GM18508 (cell line): ENCODE measurements around the gene NPPC.
"Not testable (repeated sequence)": the region's sequence is repeated elsewhere in the genome, so short reads cannot be mapped to it uniquely, and the experiment has no call there.

ENCODE experiments used
- ATAC-seq: cut with Tn5 transposase; IDR thresholded peaks from one replicate; pipeline ENCODE4 v1.9.1; 2021; ENCODE audit warnings: moderate number of reproducible peaks; ENCODE audit not compliant: insufficient read depth, unreplicated experiment

NPPC gene, protein sequence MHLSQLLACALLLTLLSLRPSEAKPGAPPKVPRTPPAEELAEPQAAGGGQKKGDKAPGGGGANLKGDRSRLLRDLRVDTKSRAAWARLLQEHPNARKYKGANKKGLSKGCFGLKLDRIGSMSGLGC

DNA sequence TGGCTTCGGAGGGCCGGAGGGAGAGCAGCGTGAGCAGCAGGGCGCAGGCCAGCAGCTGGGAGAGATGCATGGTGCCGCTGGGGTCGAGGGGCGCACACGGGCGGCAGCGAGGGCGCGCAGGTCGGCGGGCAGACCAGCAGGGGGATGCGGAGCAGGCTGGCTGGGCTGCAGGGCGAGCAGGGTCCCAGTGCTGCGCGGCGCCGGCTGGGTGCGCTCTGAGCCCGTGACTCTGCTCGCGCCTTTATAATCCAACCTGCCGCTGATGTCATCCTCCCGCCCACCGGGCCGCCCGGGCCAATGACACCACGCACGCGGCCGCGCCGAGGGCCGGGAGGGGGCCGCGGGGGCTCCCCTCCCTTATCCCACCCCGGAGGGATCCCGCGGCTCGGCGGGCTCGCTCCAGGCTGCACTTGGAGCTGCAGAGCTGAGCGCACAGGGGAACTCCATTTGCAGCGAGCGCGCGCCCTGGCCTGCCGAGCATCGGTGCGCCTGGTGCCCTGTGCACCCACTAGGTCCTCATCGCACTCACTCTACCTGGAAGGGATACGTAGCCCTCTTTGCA is at the start of gene NPPC:
NPPC (minus strand) TSS at position 217 of the 562 bp plus-strand sequence; CDS start at position 70, 147 bp downstream.
- ATAC-seq = no peak

DNA sequence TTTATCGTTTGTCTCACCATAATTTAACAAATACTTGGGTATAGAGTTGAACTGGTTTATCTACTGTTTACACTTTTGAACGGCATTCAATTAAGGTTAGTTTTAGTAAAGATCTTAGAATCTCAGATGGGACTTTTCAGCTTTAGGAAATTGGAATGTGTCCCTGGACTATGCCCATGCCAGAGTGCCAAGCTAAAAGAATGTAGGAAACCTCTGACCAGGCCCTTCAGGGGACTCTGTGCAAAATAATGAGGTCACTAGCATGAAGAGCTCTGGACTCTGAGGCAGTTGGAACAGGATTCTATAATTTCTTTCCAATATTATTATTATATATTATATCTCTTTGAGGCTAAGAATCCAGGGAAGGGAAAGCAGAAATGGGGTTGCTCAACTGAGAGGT is 48.8 kb upstream of the NPPC start:
- ATAC-seq = no peak

DNA sequence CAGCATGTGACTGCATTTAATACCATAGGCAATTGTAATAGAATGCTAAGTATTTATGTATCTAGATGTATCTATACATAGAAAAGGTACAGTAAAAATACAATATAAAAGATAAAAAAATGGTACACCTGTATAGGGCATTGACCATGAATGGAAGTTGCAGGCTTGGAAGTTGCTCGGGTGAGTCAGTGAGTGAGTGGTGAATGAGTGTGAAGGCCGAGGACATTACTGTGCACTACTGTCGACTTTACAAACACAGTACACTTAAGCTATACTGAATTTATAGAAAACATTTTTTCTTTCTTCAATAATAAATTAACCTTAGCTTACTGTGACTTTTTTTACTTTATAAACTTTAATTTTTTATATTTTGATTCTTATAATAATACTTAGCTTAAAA is 44.3 kb upstream of the NPPC start:
- no peak for ATAC-seq

DNA sequence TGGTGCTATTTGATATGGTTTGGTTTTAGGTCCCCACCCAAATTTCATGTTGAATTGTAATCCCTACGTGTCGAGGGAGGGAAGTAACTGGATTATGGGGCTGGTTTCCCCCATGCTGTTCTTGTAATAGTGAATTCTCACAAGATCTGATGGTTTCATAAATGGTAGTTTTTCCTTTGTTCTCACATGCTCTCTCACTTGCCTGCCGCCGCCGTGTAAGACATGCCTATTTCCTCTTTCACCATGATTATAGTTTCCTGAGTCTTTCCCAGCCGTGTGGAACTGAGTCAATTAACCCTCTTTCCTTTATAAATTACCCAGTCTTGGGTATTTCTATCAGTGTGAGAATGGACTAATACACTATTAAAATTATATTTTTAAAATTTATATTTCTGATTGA is 42.6 kb upstream of the NPPC start:
- no peak for ATAC-seq

DNA sequence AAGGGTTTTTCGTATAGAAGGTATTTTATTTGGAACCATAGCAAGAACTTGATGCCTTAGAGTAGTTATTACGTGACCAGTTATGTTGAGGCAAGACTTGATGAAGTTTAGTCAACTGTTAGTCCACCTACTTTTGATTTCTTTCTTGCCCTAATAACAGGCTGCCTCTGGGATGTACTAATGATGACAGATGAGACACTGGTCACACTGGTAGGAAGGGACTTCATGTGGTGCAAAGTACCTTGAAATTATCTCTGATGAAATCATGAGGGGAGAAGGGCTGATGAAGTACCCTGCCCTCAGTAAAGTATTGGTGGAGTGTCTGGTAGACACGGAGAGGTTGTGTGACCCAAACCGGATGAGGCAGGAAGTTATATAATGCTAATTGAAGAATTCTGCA is 40.7 kb upstream of the NPPC start:
- no peak for ATAC-seq

DNA sequence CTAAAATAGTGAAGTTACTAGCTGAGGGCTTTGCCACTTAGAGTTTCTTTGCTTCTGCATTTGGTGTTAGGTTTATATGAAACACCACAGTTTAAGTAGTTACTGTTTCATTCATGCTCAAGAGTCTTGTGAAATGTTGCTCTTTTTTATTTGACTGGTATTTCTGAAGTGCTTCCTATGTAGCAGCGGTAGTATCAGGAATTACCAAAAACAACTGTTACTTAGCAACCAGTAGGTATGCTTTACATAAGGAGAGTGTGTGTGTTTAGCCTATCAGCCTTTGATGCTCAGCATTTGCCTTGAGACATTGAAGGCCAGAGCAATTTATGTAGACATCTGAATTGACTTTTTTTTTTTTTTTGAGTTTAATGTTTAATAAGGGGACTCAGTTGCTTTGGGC is 38.9 kb upstream of the NPPC start:
- ATAC-seq = no peak

DNA sequence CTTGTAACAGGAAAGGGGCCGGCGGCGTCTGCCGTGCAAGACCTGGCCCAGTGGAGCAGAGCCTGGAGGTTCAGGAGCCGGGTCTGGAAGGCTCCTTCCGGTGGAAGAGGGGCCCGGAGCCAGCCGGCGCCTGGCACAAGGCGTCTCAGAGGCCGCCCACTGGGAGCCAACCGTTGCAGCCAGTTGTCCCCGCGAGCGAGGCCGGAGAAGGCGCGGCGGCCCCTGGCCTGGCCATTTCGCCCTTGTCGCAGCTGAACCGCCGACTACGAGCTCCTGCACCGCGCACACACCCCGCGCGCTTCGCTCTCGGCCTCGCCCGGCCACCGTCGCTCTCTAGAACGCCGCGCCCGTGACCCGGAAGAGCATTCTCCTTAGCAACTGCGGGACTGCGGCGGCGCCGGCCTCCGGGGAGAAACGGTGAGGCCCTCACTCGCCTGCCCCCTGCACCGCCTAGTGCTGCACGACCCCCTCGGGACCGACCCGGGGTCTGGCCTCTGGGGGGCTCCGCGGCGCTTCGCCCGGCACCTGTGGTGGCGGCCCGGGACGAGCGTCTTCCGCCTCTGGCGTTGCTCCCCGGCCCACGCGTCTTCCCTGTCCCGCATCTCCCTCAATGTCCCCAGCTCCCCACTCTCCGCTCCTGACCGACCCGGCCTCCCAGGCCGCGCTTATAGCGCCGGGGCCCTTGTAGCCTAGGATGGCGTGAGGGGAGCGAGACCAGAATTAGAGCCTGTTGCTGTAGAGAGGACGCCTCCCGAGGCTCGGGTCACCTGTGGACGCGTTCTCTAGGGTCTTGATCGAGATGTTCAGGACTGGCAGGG is 35.4 kb upstream of the NPPC start, which contains the start of gene DIS3L2:
DIS3L2 (plus strand) TSS at position 365 of the 818 bp plus-strand sequence. CDS start 53,215 bp downstream, outside the sequence.
- peak; percentile 59 for ATAC-seq

DNA sequence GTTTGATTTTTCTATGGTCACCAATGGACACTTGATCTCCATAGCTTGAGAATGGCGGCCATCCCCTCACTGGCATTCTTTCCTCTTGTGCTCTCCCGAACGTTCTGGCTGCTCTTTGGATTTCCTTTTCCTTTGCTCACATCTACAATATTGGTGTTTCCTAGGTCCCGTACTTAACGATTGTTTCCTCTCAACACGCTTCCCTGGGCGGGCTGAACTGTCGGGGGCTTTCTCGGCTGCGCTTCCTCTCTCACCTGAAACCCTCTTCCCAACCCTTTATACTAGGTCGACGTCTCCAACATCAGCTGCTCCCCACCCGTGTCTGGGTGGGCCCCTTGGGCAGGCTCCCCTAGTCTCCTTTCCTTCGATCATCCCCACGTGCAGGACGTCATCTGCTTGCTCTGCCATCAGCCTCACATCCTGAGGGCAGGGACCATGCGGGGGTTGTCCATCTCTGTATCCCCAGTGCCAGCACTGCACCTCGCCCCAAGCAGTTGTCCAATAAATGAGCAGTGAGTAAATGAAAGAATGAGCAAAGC is 34.7 kb upstream of the NPPC start:
- no peak for ATAC-seq

DNA sequence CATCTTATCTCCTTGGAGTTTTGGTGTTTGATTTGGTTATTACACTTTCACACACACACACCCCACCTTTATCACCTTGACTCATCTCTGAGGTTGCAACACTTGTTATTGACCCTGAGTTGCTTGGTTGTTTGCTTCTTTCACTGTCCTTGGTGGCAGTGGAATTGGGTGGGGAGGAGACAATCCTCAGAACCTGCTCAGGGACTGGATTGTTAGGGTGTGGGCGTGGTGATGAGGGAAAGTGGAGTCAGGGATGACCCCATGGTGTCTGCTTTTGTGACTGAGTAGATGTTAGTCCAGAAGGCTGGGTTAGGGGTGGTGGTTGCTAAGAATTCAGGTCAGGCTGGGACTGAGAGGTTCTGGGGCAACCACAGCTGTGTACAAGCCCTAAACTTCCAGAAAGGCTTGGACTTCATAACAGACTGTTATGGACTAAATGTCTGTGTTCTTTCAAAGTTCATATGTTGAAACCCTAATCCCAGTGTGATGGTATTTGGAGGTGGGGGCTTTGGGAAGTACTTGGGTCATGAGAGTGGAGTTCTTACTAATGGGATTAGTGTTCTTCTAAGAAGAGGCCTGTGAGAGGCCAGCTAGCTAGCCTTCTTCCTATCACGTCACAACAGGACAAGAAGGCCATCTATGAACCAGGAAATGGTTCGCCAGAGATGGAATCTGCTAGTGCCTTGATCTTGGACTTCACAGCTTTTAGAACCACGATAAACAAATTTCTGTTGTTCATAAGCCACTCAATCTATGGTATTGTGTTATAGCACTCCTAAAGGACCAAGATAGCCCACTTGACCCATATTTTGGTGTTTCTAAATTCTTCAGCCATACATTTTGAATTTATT is 31.9 kb upstream of the NPPC start:
- no peak for ATAC-seq

DNA sequence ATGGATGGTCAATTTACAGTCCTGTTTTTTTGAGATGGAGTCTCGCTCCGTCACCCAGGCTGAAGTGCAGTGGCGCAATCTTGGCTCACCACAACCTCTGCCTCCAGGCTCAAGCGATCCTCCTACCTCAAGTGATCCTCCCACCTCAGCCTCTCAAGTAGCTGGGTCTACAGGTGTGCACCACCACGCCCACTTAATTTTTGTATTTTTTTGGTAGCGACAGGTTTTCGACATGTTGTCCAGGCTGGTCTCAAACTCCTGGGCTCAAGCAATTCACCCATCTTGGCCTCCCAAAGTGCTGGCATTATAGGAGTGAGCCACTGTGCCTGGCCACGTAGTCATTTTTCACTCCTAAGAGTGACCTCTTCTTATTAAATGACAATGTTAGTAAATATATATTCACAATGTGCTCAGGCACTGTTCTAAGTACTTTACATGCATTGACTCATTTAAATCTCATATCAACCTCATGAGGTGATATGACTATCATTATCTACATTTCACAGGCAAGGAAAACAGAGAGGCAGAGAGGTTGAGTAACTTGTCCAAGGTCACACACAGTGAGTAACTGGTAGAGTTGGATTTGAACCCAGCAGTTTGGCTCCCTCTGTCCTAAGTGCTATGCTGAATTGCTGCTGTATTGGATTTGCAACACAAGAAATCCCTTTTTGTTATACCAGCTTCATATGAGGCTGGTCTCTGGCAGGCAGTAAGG is 29.7 kb upstream of the NPPC start:
- no peak for ATAC-seq

DNA sequence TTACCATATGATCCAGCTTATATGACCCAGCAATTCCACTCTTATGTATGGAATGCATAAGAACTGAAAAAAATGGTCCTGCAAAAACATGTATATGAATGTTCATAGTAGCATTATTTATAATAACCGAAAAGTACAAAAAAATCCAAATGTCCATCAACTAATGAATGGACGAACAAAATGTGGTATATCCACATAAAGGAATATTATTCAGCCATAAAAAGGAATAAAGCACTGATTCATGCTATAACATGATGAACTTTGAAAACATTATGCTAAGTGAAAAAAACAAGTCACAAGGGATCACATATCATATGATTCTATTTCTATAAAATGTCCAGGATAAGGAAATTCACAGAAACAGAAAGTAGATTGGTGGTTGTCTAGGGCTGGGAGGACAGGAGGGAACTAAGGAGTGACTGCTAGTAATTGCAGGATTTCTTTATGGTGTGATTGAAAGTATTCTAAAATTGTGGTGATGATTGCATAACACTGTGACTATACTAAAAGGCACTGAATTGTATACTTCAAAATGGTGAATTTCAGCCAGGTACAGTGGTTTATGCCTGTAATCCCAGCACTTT is 25.3 kb upstream of the NPPC start:
- ATAC-seq = no peak

DNA sequence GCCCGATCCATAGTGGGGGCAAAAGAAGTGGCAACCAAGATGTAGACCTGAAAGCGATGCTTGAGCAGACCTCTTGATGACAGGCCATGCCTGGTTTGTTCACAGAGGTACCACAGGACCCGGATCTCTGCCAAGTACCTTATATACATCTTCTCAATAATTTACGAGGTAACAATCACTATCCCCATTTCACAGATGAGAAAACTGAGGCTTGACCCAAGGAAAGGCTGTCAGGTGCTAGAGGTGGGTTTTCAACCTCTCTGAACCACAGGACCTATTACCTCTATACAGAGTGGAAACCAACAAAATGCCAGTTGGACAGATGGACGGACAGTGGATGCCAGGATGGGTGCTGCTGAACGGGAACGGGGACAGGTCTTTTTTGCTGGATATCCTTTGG is 21.5 kb upstream of the NPPC start:
- ATAC-seq = no peak

DNA sequence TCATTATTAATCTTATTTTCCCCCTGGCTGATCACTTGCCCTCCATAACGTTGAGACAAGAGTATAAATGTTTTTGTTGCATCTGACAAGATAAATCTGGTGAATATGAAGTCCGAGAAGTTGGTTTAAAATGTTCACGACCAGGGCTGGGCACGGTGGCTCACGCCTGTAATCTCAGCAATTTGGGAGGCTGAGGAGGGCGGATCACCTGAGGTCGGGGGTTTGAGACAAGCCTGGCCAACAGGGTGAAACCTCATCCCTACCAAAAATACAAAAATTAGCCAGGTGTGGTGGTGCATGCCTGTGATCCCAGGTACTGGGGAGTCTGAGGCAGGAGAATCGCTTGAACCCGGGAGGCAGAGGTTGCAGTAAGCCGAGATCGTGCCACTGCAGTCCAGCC is 20.9 kb upstream of the NPPC start:
- ATAC-seq = not testable (repeated sequence)

DNA sequence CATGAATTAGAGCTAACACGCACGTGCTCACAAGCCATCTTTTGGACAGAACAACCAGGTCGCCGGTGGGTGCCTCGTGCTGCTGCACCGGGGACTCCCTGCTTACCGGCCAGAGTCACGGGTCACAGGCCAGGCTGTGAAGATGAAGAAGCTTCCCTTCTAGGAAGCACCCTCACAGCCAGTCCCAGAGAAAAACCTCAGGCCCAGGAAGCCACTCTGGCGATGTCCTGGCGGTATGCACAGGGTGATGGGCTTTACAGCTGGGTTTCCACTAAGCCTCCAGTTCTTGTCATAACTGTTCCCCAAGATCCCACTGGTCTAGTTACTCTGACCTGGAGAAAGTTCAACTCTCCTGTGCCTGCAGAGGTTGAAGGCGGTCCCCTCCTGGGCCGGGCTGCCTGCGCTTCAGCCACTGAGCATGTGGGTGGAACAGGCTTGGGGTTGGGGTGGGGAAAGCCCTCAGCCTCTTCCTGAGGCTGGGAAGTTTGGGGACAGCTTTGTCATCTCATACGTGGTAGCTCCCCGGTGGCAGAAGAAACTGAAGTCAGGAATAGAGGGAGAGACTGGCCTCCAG is 20.1 kb upstream of the NPPC start:
- no peak for ATAC-seq

DNA sequence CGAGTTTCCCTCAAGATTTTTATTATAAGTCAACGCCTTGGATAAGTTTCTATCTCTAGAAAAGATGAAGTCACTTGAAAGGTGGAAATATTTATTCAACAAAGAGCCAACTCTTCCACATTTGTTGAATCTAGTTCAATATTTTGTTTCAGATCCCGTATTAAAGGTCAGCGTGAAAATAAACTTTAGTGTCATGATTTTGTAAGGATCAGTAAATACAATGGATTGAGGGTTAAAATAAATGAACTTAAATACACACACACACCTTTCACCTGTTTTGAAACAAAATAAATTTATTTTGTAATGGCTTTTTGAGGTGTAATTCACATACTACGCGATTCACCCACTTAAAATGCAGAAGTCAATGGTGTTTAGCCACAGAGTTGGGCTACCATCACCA is 16.0 kb upstream of the NPPC start:
- ATAC-seq = no peak

DNA sequence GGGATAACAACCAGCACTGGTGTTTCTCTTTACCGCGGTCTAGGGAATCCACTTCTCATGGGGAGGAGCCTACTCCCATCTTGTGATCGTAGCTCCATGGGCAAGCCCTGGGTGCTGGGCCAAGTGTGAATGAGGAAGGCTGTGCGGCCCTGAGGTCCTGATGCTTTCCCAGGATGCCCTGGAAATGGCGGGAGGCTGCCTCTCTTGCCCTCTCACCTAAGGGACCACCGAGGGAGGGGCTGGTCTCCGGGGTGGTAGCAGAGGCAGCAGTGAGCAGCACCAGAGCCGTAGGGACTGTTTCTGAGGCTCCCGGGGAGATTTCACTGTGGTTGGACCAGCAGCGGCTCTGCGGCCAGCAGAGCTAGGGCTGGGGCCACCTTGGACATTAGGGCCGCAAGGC is 15.5 kb upstream of the NPPC start:
- ATAC-seq = no peak

DNA sequence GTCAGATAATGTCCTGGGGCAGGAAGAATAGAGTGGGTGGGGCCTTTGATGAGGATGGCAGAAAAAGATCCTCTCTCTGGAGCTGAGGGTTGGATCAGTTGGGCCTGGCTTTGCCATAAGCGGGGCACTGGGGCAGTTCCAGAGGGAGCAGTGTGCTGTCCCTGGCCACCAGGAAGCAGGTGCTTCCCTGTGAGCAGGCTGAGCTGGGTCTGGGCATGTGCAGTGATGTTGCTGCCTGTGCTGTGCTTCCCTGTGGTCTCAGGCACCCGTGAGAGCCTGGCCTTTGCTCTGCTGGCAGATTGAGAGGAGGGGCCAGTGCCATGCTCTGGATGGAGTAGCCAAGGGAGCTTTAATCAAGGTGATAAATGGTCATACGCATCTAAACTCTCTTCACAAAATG is 14.6 kb upstream of the NPPC start:
- ATAC-seq = no peak

DNA sequence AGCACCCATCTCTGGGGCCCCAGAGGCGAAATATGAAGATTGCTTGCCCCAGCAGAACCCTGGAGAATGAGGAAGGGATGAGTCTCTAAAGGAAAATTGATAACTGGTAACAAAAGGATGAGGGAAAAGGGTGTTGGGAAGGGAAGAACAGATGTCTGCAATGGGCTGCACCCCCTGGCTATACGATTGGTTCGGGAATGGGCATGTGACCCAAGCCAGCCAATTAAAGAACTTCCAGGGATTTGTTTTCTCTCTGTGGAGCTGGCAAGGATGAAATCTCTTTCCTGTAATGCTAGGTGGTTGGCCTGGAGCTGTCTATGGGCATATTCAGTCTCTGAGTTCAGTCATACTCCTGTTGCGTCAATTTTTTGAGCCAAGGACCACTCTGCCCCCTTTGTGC is 12.8 kb upstream of the NPPC start:
- ATAC-seq = no peak

DNA sequence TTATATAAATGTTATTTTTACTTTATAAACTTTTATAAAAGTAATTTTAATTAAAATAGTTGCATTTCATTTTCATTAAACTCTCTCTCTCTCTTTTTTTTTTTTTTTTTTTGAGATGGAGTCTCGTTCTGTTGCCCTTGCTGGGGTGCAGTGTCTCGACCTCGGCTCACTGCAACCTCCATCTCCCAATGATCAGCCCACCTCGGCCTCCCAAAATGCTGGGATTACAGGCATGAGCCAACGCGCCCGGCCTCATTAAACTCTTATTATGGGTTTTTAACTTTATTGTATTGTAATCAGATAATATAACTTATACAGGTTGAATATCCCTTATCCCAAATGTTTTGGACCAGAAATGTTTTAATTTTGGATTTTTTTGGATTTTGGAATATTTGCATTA is 10.9 kb upstream of the NPPC start:
- no peak for ATAC-seq
